Panc1 (cell line): Measurements from ENCODE around the gene RAPGEF3. TPM values are rescaled to one million over a fixed set of nuclear protein-coding genes. Genes with fewer than 3 reads are reported as not detected.
A peak's percentile ranks its signal among the peaks of the same experiment; 100 is the strongest.

Experiments
- ATAC-seq: fragments of 200-7000 bp; cut with Tn5 transposase; 2 replicates; pipeline ENCODE4 v1.9.1; 2020; ENCODE audit warnings: mild to moderate bottlenecking, moderate library complexity
- Bru-seq: library from RNA; stranded (reverse); fragments of 400-500 nt; gene quantifications from one replicate; lab custom pipeline; 2021; lab: Mats Ljungman, UMichigan
- BruChase-seq, 2 experiments: library from RNA; stranded (reverse); fragments of 400-500 nt; gene quantifications; one replicate each; lab custom pipeline; 2021; lab: Mats Ljungman, UMichigan
- BruUV-seq: library from RNA; stranded (reverse); fragments of 400-500 nt; replicated peaks from 2 replicates; lab custom pipeline; 2021; lab: Mats Ljungman, UMichigan
- CTCF ChIA-PET: fragments of 300-600 bp; sonication (Branson Sonifier 250); formaldehyde crosslinking; loops from one replicate; lab custom pipeline; 2022; ENCODE audit warnings: antibody characterized with exemption; lab: Charles Lee
- POLR2A ChIA-PET: fragments of 300-600 bp; sonication (Branson Sonifier 250); formaldehyde crosslinking; loops from one replicate; lab custom pipeline; 2022; ENCODE audit warnings: antibody characterized with exemption; lab: Charles Lee
- DNase-seq: peaks from one replicate; pipeline ENCODE4 v3.0.0-alpha.2; 2010; ENCODE audit warnings: low read depth, low spot score
- H3K27ac ChIP-seq: 2 replicates; pipeline ENCODE4 v1.5.1; 2011; ENCODE audit warnings: mild to moderate bottlenecking, low read length, inconsistent platforms
- H3K27me3 ChIP-seq: fragments of 200-500 bp; sonication (Bioruptor generic); 2 replicates; pipeline ENCODE4 v1.6.0; 2014; ENCODE audit warnings: low read length, inconsistent platforms; ENCODE audit not compliant: control insufficient read depth, insufficient read depth
- H3K36me3 ChIP-seq: fragments of 200-500 bp; sonication (Bioruptor generic); 2 replicates; pipeline ENCODE4 v1.5.1; 2014; ENCODE audit warnings: inconsistent platforms, mild to moderate bottlenecking, low read length, moderate library complexity; ENCODE audit not compliant: control insufficient read depth, insufficient read depth
- H3K4me1 ChIP-seq: 2 replicates; pipeline ENCODE4 v1.5.1; 2011; ENCODE audit warnings: inconsistent platforms, mild to moderate bottlenecking, low read length, moderate library complexity; ENCODE audit not compliant: control insufficient read depth, insufficient read depth
- H3K4me3 ChIP-seq, 2 experiments: 2 replicates each; pipeline ENCODE4 v1.5.1; 2011 to 2012; ENCODE audit warnings: low read depth in 2 of 2, low read length in 2 of 2, mild to moderate bottlenecking in 2 of 2, inconsistent platforms in 1 of 2, moderate library complexity in 1 of 2
- H3K9me3 ChIP-seq: fragments of 200-500 bp; sonication (Bioruptor generic); 2 replicates; pipeline ENCODE4 v1.5.1; 2014; ENCODE audit warnings: low read depth, mild to moderate bottlenecking, inconsistent platforms, low read length, moderate library complexity; ENCODE audit not compliant: control insufficient read depth, insufficient read depth
- POLR2AphosphoS5 ChIP-seq: IDR thresholded peaks from 2 replicates; pipeline ENCODE4 v1.6.1; 2012; ENCODE audit warnings: mild to moderate bottlenecking, low read depth, low read length, moderate library complexity
- REST ChIP-seq, 2 experiments: IDR thresholded peaks; 2 replicates each; pipeline ENCODE4 v1.6.1; 2011 to 2012; ENCODE audit warnings: low read depth in 2 of 2, control low read depth in 1 of 2, low read length in 1 of 2, mild to moderate bottlenecking in 1 of 2, moderate library complexity in 1 of 2; ENCODE audit not compliant: insufficient read depth in 1 of 2
- SIN3A ChIP-seq: IDR thresholded peaks from 2 replicates; pipeline ENCODE4 v1.6.1; 2012; ENCODE audit warnings: low read depth, mild to moderate bottlenecking, low read length, moderate library complexity, borderline replicate concordance; ENCODE audit not compliant: insufficient read depth
- TCF7L2 ChIP-seq: IDR thresholded peaks from 2 replicates; pipeline ENCODE4 v1.6.1; 2011; ENCODE audit warnings: mild to moderate bottlenecking, low read depth, low read length, inconsistent platforms
- in situ Hi-C: cut with HindIII; loops from 2 replicates; pipeline ENCODE4 v1.10.0; 2016; ENCODE audit warnings: low sequenced_read_pairs, low pct_unique_long_range_greater_than_20kb
- intact Hi-C: fragments of 100-400 bp; cut with micrococcal nuclease; formaldehyde crosslinking; loops from one replicate; pipeline ENCODE4 v1.10.0; 2022; ENCODE audit not compliant: unreplicated experiment
- long read RNA-seq: library from polyadenylated mRNA; unstranded; transcript quantifications from one replicate; pipeline ENCODE4 v2.0.0, GENCODE V29; 2021; ENCODE audit not compliant: unreplicated experiment
- polyA plus RNA-seq: library from polyadenylated mRNA; unstranded; fragments of >200 nt; gene quantifications from one replicate; pipeline ENCODE4 v1.2.1, GENCODE V29; 2012; ENCODE audit warnings: missing spikeins; ENCODE audit not compliant: insufficient read length
- total RNA-seq: library from RNA; stranded (reverse); gene quantifications from one replicate; pipeline ENCODE4 v1.2.1, GENCODE V29; 2021; ENCODE audit not compliant: unreplicated experiment
- TF ChIP-seq, protein P1 (sequence below): fragments of 450-650 bp; IDR thresholded peaks from 2 replicates; pipeline ENCODE4 v1.5.1; 2017; ENCODE audit warnings: mild to moderate bottlenecking

RAPGEF3 gene, protein sequence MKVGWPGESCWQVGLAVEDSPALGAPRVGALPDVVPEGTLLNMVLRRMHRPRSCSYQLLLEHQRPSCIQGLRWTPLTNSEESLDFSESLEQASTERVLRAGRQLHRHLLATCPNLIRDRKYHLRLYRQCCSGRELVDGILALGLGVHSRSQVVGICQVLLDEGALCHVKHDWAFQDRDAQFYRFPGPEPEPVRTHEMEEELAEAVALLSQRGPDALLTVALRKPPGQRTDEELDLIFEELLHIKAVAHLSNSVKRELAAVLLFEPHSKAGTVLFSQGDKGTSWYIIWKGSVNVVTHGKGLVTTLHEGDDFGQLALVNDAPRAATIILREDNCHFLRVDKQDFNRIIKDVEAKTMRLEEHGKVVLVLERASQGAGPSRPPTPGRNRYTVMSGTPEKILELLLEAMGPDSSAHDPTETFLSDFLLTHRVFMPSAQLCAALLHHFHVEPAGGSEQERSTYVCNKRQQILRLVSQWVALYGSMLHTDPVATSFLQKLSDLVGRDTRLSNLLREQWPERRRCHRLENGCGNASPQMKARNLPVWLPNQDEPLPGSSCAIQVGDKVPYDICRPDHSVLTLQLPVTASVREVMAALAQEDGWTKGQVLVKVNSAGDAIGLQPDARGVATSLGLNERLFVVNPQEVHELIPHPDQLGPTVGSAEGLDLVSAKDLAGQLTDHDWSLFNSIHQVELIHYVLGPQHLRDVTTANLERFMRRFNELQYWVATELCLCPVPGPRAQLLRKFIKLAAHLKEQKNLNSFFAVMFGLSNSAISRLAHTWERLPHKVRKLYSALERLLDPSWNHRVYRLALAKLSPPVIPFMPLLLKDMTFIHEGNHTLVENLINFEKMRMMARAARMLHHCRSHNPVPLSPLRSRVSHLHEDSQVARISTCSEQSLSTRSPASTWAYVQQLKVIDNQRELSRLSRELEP
- total RNA-seq = 5.8 TPM
- 2.5 TPM for polyA plus RNA-seq
- Bru-seq, nascent RNA = percentile 34 among the genes with signal in this experiment
- BruChase-seq, experiment 1, labeled RNA remaining after a 2-hour chase = percentile 38 among the genes with signal in this experiment
- percentile 38 among the genes with signal in this experiment for BruChase-seq, experiment 2, labeled RNA remaining after a 6-hour chase
- long read RNA-seq, full-length matches to known transcripts = 1 of 5 reads
- long read RNA-seq, partial matches to known transcripts = 0 of 5 reads
- long read RNA-seq, other reads (novel, unspliced or antisense) = 4 of 5 reads

- ChIA-PET CTCF (interaction anchor here (0.6 to 2.6 kb wide), 6 partner anchors 9 to 1367 kb away, joined by 3 to 13 read pairs (median 5); no protein-coding TSS in a partner anchor), POLR2A (interaction anchor here (0.7 kb wide), 1 partner anchor 232 kb away, joined by 3 read pairs; no protein-coding TSS in a partner anchor)
- intact Hi-C loops = no loop called here
- Histone ChIP-seq H3K27me3 (no peaks in the 10 kb centered on the region), H3K36me3 (no peaks in the 10 kb centered on the region), H3K9me3 (no peaks in the 10 kb centered on the region), H3K27ac (peak within 1 kb of the TSS; percentile 85), H3K4me3 (peak within 1 kb of the TSS; percentile 74 to 87), H3K4me1 (peaks cover 24% of the 10 kb centered on the region)
- TF ChIP-seq TCF7L2 (no peak), REST (IDR thresholded peaks at IDR 0.05; ENCODE audit: insufficient read depth in 1 of 2, low read depth in 2 of 2, low read length in 1 of 2) (no peak), SIN3A (no peak), POLR2AphosphoS5 (peak; percentile 41; the same call in 1 of the 2 replicates)
- TF ChIP-seq, protein P1, sequence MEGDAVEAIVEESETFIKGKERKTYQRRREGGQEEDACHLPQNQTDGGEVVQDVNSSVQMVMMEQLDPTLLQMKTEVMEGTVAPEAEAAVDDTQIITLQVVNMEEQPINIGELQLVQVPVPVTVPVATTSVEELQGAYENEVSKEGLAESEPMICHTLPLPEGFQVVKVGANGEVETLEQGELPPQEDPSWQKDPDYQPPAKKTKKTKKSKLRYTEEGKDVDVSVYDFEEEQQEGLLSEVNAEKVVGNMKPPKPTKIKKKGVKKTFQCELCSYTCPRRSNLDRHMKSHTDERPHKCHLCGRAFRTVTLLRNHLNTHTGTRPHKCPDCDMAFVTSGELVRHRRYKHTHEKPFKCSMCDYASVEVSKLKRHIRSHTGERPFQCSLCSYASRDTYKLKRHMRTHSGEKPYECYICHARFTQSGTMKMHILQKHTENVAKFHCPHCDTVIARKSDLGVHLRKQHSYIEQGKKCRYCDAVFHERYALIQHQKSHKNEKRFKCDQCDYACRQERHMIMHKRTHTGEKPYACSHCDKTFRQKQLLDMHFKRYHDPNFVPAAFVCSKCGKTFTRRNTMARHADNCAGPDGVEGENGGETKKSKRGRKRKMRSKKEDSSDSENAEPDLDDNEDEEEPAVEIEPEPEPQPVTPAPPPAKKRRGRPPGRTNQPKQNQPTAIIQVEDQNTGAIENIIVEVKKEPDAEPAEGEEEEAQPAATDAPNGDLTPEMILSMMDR = peak; percentile 90
- in situ Hi-C loops = no loop called here
- peak; percentile 92 for ATAC-seq
- DNase-seq = no peak
- BruUV-seq = TSS peak; percentile 79
These were observed at the start of gene RAPGEF3 for GRCh38 chr12:47758834-47759690. Gene RAPGEF3 (minus strand): TSS chr12:47758880. CDS start chr12:47758556, 324 bp downstream.
